Heart left ventricle (tissue), 16 donors: Measurements from ENCODE around the gene DMD. TPM values are rescaled to one million over a fixed set of nuclear protein-coding genes. Genes with fewer than 3 reads are reported as not detected.

Source experiments
- ATAC-seq, 4 donors: fragments of 200-7000 bp; cut with Tn5 transposase; one replicate each; pipeline ENCODE4 v1.9.1; 2020 to 2022; ENCODE audit warnings: moderate library complexity in 4 of 4, mild to moderate bottlenecking in 3 of 4, moderate number of reproducible peaks in 1 of 4
- DNase-seq, 5 donors: peaks; one replicate each; pipeline ENCODE4 v3.0.0-alpha.2; 2020
- H3K27ac ChIP-seq, 12 donors: fragments of 200-600 bp; sonication (generic) in 4 of 12; one replicate each; pipeline versions ENCODE4 v1.5.0 to v1.8.0; 2016 to 2022; ENCODE audit warnings: mild to moderate bottlenecking in 2 of 12
- H3K27me3 ChIP-seq, 9 donors: fragments of 200-600 bp; sonication (generic) in 2 of 9; one replicate each; pipeline versions ENCODE4 v1.5.1 to v1.8.0; 2016 to 2022; ENCODE audit warnings: mild to moderate bottlenecking in 3 of 9
- H3K36me3 ChIP-seq, 9 donors: fragments of 200-600 bp; sonication (generic) in 2 of 9; one replicate each; pipeline versions ENCODE4 v1.5.0 to v1.8.0; 2018 to 2022; ENCODE audit warnings: mild to moderate bottlenecking in 2 of 9
- H3K4me1 ChIP-seq, 12 donors: fragments of 200-600 bp; sonication (generic) in 4 of 12; one replicate each; pipeline versions ENCODE4 v1.5.0 to v1.8.0; 2016 to 2022; ENCODE audit warnings: mild to moderate bottlenecking in 3 of 12
- H3K4me3 ChIP-seq, 12 donors: fragments of 200-600 bp; sonication (generic) in 4 of 12; one replicate each; pipeline versions ENCODE4 v1.5.0 to v1.8.0; 2017 to 2022; ENCODE audit warnings: mild to moderate bottlenecking in 9 of 12, moderate library complexity in 4 of 12
- H3K9me3 ChIP-seq, 12 donors: fragments of 200-600 bp; sonication (generic) in 4 of 12; one replicate each; pipeline versions ENCODE4 v1.5.0 to v1.8.0; 2016 to 2022; ENCODE audit warnings: mild to moderate bottlenecking in 1 of 12
- CTCF ChIP-seq, 12 donors: fragments of 200-600 bp; sonication (generic) in 4 of 12; IDR thresholded peaks; one replicate each; pipeline versions ENCODE4 v1.5.0 to v1.8.0; 2018 to 2022; ENCODE audit warnings: antibody characterized with exemption in 12 of 12, mild to moderate bottlenecking in 5 of 12
- POLR2A ChIP-seq, 2 donors: fragments of 450-650 bp; IDR thresholded peaks; one replicate each; pipeline ENCODE4 v1.6.1; 2017; ENCODE audit warnings: antibody characterized with exemption in 2 of 2, mild to moderate bottlenecking in 2 of 2, moderate library complexity in 2 of 2
- WGBS, 4 donors: extraction: QIAGEN DNeasy Blood & Tissue Kit in 2 of 4; methylation state at CpG; one replicate each; pipeline versions ENCODE4 v1.1.5 to v1.1.7; 2013 to 2018; 5-methylcytosine and 5-hydroxymethylcytosine counted together
- intact Hi-C, 10 donors: fragments of 100-400 bp; cut with DNase I; formaldehyde crosslinking; loops; one replicate each; pipeline versions ENCODE4 v1.11.1 to v1.14.2; 2022
- polyA plus RNA-seq, 2 donors: library from polyadenylated mRNA; stranded (reverse); fragments of 200-250 nt; gene quantifications; one replicate each; pipeline ENCODE4 v1.2.3, GENCODE V29; 2013
- total RNA-seq, 9 donors: library from RNA; depleted of rRNA in 2 of 9; stranded (reverse); fragments of >200 nt in 2 of 9; fragmentation: NEBNext Ultra II Directional in 3 of 9; extraction: Animal tissue kit (Norgen Biotek cat#: 25700) in 3 of 9; gene quantifications; one replicate each; pipeline versions ENCODE4 v1.1.0 to v1.2.4, GENCODE V29; 2016 to 2023
- donor health status: ischemic (EF 13 %, LVEDD 7.1; RV severe dilation, severe dysfunction).
- donor health status: healthy with polysubstance abuse.
- donor health status: DM: no; HTN: yes; CAD: no.
- donor health status: DM: no; HTN: no; CAD: no.
- donor health status: ischemic (EF 25% LVEDD 6.9; RV normal size, moderate dysfunction).
- donor health status: ischemic (EF 25% LVEDD 5.7; RV mildly dilated, moderate dysfunction).
- donor health status: healthy.
- donor health status: DM: yes; HTN: yes; CAD: no.
- donor health status: ischemic (EF 35%, LVEDD 5.7; RV mildly dilated, moderate dysfunction).
- donor health status: nonischemic (EF 11% LVEDD 7.7; RV severe dilation, severe dysfunction).
- donor health status: DM: yes; HTN: yes; CAD: no.
- donor health status: PGD.
- donor health status: ischemic (EF 29% LVEDD 5.4; RV normal size, mild dysfunction).
- donor health status: nonischemic (EF 23%, LVEDD 6.1; RV moderate dilation, normal function).

Gene DMD
- total and polyA plus RNA-seq, 11 donors, result 34.7 to 236 (median 162) TPM

GRCh38 chrX:31123335-31123734 is 2088.0 kb downstream of the DMD start:
- Histone ChIP-seq H3K4me3 (no peak overlapping the region), H3K36me3 (peaks cover 0 to 30% (median 0%) of the 10 kb centered on the region in 9 donors), H3K27ac (peak overlapping the region in 4 of 12 donors; percentile 1 to 46 (median 26)), H3K27me3 (no peaks in the 10 kb centered on the region), H3K4me1 (peaks cover 0 to 26% (median 5%) of the 10 kb centered on the region in 12 donors), H3K9me3 (no peaks in the 10 kb centered on the region)
- ATAC-seq, result peak; percentile 52 to 64 (median 60)
- no peak for DNase-seq
- WGBS, 4 donors, result 46 to 59% (median 52%) methylated on average over 3 of the region's 3 CpGs
- intact Hi-C loops, result no loop called here
- TF ChIP-seq POLR2A (IDR thresholded peaks at IDR 0.05) (no peak), CTCF (IDR thresholded peaks at IDR 0.05) (no peak)

DNA sequence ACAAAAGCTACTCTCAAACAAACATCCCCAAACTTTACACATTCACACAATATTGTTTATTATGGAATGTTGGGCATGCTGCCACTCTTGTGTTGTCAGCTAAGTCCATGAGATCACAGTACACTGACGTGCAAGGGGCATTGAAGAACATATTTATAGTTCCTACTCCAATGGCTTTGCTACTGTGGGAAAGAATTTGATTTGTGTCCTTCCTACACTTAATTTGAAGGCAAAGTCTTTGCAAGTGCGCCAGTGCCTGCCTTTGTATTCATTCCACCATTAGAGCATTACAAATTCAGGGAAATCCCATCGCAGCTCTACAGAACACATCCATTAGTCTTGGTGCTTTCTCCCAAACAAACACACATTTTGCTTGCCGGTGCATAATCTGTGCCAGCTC is 2094.1 kb downstream of the DMD start:
- Histone ChIP-seq H3K27ac (peak overlapping the region in 2 of 12 donors; percentile 29 to 37), H3K9me3 (no peaks in the 10 kb centered on the region), H3K36me3 (peaks cover 0 to 31% (median 0%) of the 10 kb centered on the region in 9 donors), H3K27me3 (no peaks in the 10 kb centered on the region), H3K4me3 (no peak overlapping the region), H3K4me1 (peaks cover 0 to 4% (median 0%) of the 10 kb centered on the region in 12 donors)
- TF ChIP-seq POLR2A (IDR thresholded peaks at IDR 0.05) (no peak), CTCF (IDR thresholded peaks at IDR 0.05) (no peak)
- intact Hi-C loops, result no loop called here
- ATAC-seq (peak in 3 of 4 donors; percentile 37 to 52 (median 39)), DNase-seq (no peak)
- WGBS, 4 donors, result 53 to 69% (median 63%) methylated on average over 4 of the region's 4 CpGs

DNA sequence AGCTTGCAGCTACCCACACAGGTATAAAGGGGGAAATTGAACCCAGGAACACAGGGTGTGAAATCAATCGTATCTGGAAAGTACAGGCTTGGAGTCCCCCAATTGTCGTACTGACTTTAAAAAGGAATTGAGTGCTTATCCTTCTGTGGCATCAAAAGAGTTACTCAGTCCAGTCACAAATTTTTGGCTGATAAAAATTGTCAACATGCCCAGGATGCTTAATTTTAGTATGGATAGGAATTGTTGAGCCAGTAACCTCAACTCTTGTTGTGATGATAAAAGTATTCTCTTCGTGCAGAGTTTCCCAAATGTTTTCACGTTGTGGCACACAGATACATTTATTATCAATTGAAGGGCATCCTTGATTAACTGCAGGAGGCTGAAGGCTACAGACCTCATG is 2096.0 kb downstream of the DMD start:
- Histone ChIP-seq H3K4me1 (peaks cover 0 to 4% (median 0%) of the 10 kb centered on the region in 12 donors), H3K4me3 (no peak overlapping the region), H3K36me3 (peaks cover 0 to 15% (median 0%) of the 10 kb centered on the region in 9 donors), H3K9me3 (no peaks in the 10 kb centered on the region), H3K27me3 (no peaks in the 10 kb centered on the region), H3K27ac (no peak overlapping the region)
- intact Hi-C loops, result no loop called here
- ATAC-seq (no peak), DNase-seq (no peak)
- no peak for TF ChIP-seq CTCF (IDR thresholded peaks at IDR 0.05)
- no peak for TF ChIP-seq POLR2A (IDR thresholded peaks at IDR 0.05)
- WGBS, 4 donors, result 36 to 50% (median 43%) methylated on average over 4 of the region's 4 CpGs

DNA sequence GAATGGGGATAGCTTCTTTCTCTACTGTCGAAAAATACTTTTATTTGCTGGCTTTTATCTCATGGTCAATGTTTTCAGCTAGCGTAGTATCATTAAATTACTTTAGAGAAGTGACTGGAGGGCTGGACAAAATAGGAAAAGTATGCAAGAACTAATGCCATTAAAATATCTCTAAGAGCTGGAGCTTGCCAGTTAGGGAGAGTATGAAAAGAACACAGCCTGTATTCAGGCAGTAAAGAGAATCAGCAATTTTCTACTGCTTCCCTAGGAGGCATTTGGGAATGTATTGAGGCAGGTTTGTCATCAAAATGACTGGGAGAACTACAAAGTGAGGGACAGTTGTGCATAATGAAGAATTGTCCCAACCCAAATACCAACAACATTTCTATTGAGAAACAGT is 2096.5 kb downstream of the DMD start:
- ATAC-seq, result peak in 2 of 4 donors; percentile 37 to 65

More for the DNA sequence above, 2096.5 kb downstream of the DMD start:
- TF ChIP-seq POLR2A (IDR thresholded peaks at IDR 0.05), result no peak
- TF ChIP-seq CTCF (IDR thresholded peaks at IDR 0.05), result no peak
- H3K9me3 ChIP-seq, result peaks cover 0 to 1% (median 0%) of the 10 kb centered on the region in 12 donors
- 32 to 41% (median 35%) methylated on average over 2 of the region's 2 CpGs for WGBS, 4 donors
- intact Hi-C loops, result no loop called here
- H3K27me3 ChIP-seq, result no peaks in the 10 kb centered on the region
- peaks cover 0 to 10% (median 0%) of the 10 kb centered on the region in 9 donors for H3K36me3 ChIP-seq
- H3K27ac ChIP-seq, result no peak overlapping the region
- no peak overlapping the region for H3K4me3 ChIP-seq
- DNase-seq, result no peak
- H3K4me1 ChIP-seq, result peaks cover 0 to 4% (median 0%) of the 10 kb centered on the region in 12 donors
